K562 (cell line): ENCODE measurements around the gene ZNF552.
"Not testable (repeated sequence)": the region's sequence is repeated elsewhere in the genome, so short reads cannot be mapped to it uniquely, and the experiment has no call there.

Source experiments
- ARNT ChIP-seq, 2 experiments: fragments of 450-650 bp; IDR thresholded peaks; 2 replicates each; pipeline ENCODE4 v1.6.1; 2016; ENCODE audit warnings: mild to moderate bottlenecking in 1 of 2
- FOSL1 ChIP-seq: fragments of 200-800 bp; sonication (Bioruptor generic); conservative IDR thresholded peaks from 2 replicates; pipeline ENCODE4 v1.6.1; 2016; ENCODE audit warnings: missing genetic modification characterization, missing compliant biosample characterization
- HMG20B ChIP-seq: fragments of 250-450 bp; sonication (Bioruptor Pico); IDR thresholded peaks from 2 replicates; pipeline ENCODE4 v1.5.0; 2021; ENCODE audit warnings: mild to moderate bottlenecking
- NCOR1 ChIP-seq: fragments of 450-650 bp; IDR thresholded peaks from 2 replicates; pipeline ENCODE4 v1.6.1; 2016; ENCODE audit warnings: mild to moderate bottlenecking, moderate library complexity
- PHF20 ChIP-seq: fragments of 450-650 bp; IDR thresholded peaks from 2 replicates; pipeline ENCODE4 v1.6.1; 2018; ENCODE audit not compliant: partially characterized antibody
- SREBF2 ChIP-seq: sonication (generic); formaldehyde crosslinking; IDR thresholded peaks from 2 replicates; pipeline ENCODE4 v1.4.0; 2020; ENCODE audit warnings: mild to moderate bottlenecking, missing genetic modification reagents
- TBL1XR1 ChIP-seq, 2 experiments: IDR thresholded peaks; 2 replicates each; pipeline ENCODE4 v1.6.1; 2012; ENCODE audit warnings: improper control_type of control experiment in 2 of 2, low read length in 2 of 2, mild to moderate bottlenecking in 1 of 2
- TRIM28 ChIP-seq: fragments of 450-650 bp; IDR thresholded peaks from 2 replicates; pipeline ENCODE4 v1.6.1; 2017
- ZFX ChIP-seq: sonication (generic); formaldehyde crosslinking; IDR thresholded peaks from 2 replicates; pipeline ENCODE4 v1.8.0; 2022; ENCODE audit warnings: mild to moderate bottlenecking, missing genetic modification reagents, moderate library complexity
- ZKSCAN3 ChIP-seq: fragments of 250-450 bp; sonication (Bioruptor Pico); IDR thresholded peaks from 2 replicates; pipeline ENCODE4 v1.4.0; 2020
- ZNF436 ChIP-seq: fragments of 250-450, 450-650 bp; sonication (Bioruptor Pico); formaldehyde crosslinking; IDR thresholded peaks from 2 replicates; pipeline ENCODE4 v1.7.0; 2020; ENCODE audit warnings: mild to moderate bottlenecking
- TF ChIP-seq, protein P1 (sequence below), 3 experiments: IDR thresholded peaks in 2 of 3; conservative IDR thresholded peaks in 1 of 3; 2 replicates each; pipeline ENCODE4 v1.5.1; 2011 to 2012; ENCODE audit warnings: low read length in 3 of 3, mild to moderate bottlenecking in 3 of 3, control low read depth in 2 of 3, improper control_type of control experiment in 1 of 3, inconsistent platforms in 1 of 3, low read depth in 1 of 3, mixed read lengths in 1 of 3, moderate library complexity in 1 of 3; ENCODE audit not compliant: insufficient read depth in 2 of 3
- TF ChIP-seq, protein P2 (sequence below): fragments of 250-450 bp; sonication (Bioruptor Pico); IDR thresholded peaks from 2 replicates; pipeline ENCODE4 v1.8.0; 2021; ENCODE audit warnings: moderate library complexity, mild to moderate bottlenecking, inconsistent platforms

DNA sequence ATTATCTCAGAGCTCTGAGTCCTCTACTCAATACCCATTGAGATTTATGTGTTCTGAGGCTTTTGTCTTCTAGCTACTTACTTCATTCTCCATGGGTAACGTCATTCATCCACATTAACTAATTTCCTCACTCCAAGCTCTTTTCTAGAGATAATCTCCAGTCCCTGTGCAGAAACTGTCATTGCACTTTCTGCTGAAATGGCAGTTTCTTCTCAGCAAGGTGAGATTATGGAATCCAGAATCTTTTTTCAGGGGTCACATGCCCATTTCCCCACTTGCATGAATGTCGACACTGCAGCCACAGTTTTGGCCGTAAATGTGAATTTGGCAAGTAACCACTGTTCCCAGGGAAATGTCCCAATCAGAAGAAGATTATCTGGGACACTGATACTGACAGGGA, 47.6 kb upstream of the ZNF552 start:
- TF ChIP-seq PHF20; ARNT (IDR thresholded peaks at IDR 0.05); NCOR1; FOSL1 (tag); ZFX (CRISPR knock-in tag); TRIM28; SREBF2; ZNF436 (CRISPR knock-in tag); HMG20B (CRISPR knock-in tag); TBL1XR1 (IDR thresholded peaks at IDR 0.05; ENCODE audit: low read length in 2 of 2); ZKSCAN3 (CRISPR knock-in tag): not testable (repeated sequence)
- TF ChIP-seq, protein P1, sequence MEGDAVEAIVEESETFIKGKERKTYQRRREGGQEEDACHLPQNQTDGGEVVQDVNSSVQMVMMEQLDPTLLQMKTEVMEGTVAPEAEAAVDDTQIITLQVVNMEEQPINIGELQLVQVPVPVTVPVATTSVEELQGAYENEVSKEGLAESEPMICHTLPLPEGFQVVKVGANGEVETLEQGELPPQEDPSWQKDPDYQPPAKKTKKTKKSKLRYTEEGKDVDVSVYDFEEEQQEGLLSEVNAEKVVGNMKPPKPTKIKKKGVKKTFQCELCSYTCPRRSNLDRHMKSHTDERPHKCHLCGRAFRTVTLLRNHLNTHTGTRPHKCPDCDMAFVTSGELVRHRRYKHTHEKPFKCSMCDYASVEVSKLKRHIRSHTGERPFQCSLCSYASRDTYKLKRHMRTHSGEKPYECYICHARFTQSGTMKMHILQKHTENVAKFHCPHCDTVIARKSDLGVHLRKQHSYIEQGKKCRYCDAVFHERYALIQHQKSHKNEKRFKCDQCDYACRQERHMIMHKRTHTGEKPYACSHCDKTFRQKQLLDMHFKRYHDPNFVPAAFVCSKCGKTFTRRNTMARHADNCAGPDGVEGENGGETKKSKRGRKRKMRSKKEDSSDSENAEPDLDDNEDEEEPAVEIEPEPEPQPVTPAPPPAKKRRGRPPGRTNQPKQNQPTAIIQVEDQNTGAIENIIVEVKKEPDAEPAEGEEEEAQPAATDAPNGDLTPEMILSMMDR (IDR thresholded peaks at IDR 0.05 in 2 of 3, conservative IDR thresholded peaks at IDR 0.05 in 1 of 3; ENCODE audit: insufficient read depth in 2 of 3, low read depth in 1 of 3, low read length in 3 of 3) = not testable (repeated sequence)
- TF ChIP-seq, protein P2, sequence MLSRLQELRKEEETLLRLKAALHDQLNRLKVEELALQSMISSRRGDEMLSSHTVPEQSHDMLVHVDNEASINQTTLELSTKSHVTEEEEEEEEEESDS (CRISPR knock-in tag) = not testable (repeated sequence)
